BLaER1 (cell line): ENCODE results near the gene IMMP2L.

Experiments used
- H3K27ac ChIP-seq: shearing (Covaris generic); formaldehyde crosslinking; 2 replicates; pipeline ENCODE4 v1.8.1; 2022
- H3K27me3 ChIP-seq: shearing (Covaris generic); formaldehyde crosslinking; 2 replicates; pipeline ENCODE4 v1.8.1; 2022
- H3K36me3 ChIP-seq: shearing (Covaris generic); formaldehyde crosslinking; 2 replicates; pipeline ENCODE4 v1.8.1; 2022
- H3K4me1 ChIP-seq: shearing (Covaris generic); formaldehyde crosslinking; 2 replicates; pipeline ENCODE4 v1.8.1; 2022
- H3K4me2 ChIP-seq: shearing (Covaris generic); formaldehyde crosslinking; 2 replicates; pipeline ENCODE4 v1.8.1; 2022
- H3K4me3 ChIP-seq: shearing (Covaris generic); formaldehyde crosslinking; 2 replicates; pipeline ENCODE4 v1.8.1; 2022
- H3K9ac ChIP-seq: shearing (Covaris generic); formaldehyde crosslinking; 2 replicates; pipeline ENCODE4 v1.8.1; 2022
- H3K9me3 ChIP-seq: shearing (Covaris generic); formaldehyde crosslinking; 2 replicates; pipeline ENCODE4 v1.8.1; 2022
- H4K20me1 ChIP-seq: shearing (Covaris generic); formaldehyde crosslinking; 2 replicates; pipeline ENCODE4 v1.8.1; 2022
- Cebpa-rat ChIP-seq: shearing (Covaris generic); IDR thresholded peaks from 2 replicates; pipeline ENCODE4 v1.8.1; 2022

IMMP2L gene

GRCh38 chr7:111164442-111164841 lies 397.9 kb downstream of the IMMP2L start:
- no peak overlapping the region for H3K27ac ChIP-seq
- no peaks in the 10 kb centered on the region for H3K36me3 ChIP-seq
- H4K20me1 ChIP-seq: no peaks in the 10 kb centered on the region
- no peaks in the 10 kb centered on the region for H3K9me3 ChIP-seq
- no peak overlapping the region for H3K4me3 ChIP-seq
- no peaks in the 10 kb centered on the region for H3K27me3 ChIP-seq
- no peak overlapping the region for H3K4me2 ChIP-seq
- no peak for TF ChIP-seq Cebpa-rat
- H3K4me1 ChIP-seq: peaks cover 12% of the 10 kb centered on the region
- no peak overlapping the region for H3K9ac ChIP-seq

GRCh38 chr7:111162692-111163091 lies 399.6 kb downstream of the IMMP2L start:
- Histone ChIP-seq H3K4me2 (no peak overlapping the region), H3K4me3 (no peak overlapping the region), H3K9me3 (no peaks in the 10 kb centered on the region), H3K27ac (no peak overlapping the region), H3K36me3 (no peaks in the 10 kb centered on the region), H3K4me1 (peaks cover under 1% of the 10 kb centered on the region; the same call in 1 of the 2 replicates), H3K27me3 (no peaks in the 10 kb centered on the region), H4K20me1 (no peaks in the 10 kb centered on the region), H3K9ac (no peak overlapping the region)
- TF ChIP-seq Cebpa-rat: no peak

DNA sequence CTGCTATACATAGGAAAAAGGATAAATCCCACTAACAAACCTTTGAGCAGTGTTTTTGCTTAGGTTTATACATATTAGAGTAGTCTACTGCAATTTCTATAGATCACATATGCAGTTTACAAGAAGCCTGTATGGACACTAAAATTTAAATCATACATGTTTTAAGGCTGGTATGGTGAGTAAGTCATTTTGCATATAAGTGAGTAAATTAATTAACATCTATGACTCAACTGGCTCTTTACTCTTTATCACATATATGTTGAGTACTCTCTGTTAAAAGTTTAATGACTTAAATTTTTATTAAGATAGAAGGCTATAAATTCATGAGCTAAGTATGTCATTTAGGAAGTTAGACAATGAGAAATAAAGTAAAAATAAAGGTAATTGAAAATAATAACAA lies 402.0 kb downstream of the IMMP2L start:
- H3K36me3 ChIP-seq: no peaks in the 10 kb centered on the region
- no peaks in the 10 kb centered on the region for H3K9me3 ChIP-seq
- H3K27me3 ChIP-seq: no peaks in the 10 kb centered on the region
- H3K27ac ChIP-seq: no peak overlapping the region
- no peak overlapping the region for H3K9ac ChIP-seq
- no peaks in the 10 kb centered on the region for H3K4me1 ChIP-seq
- TF ChIP-seq Cebpa-rat: no peak
- no peaks in the 10 kb centered on the region for H4K20me1 ChIP-seq
- H3K4me3 ChIP-seq: no peak overlapping the region
- H3K4me2 ChIP-seq: no peak overlapping the region

DNA sequence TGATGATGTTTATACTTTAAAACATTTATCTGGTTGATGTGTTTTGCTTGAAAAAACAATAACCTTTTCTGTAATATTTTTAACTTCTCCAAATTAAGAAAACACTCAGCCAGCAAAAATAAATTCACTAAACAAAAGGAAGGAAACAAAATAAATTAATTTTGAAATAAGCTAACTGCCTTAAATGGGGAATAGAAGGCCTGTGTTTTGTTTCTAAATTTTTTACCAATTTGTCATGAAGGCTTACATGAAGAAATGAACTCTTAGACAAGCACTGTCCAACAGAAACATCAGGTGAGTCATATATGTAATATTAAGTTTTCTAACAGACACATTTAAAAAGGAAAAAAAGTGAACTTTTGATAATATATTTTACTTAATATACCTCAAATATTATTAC lies 402.9 kb downstream of the IMMP2L start:
- Histone ChIP-seq H3K27me3 (no peaks in the 10 kb centered on the region), H3K9me3 (no peaks in the 10 kb centered on the region), H4K20me1 (no peaks in the 10 kb centered on the region), H3K4me1 (no peaks in the 10 kb centered on the region), H3K4me2 (no peak overlapping the region), H3K27ac (no peak overlapping the region), H3K4me3 (no peak overlapping the region), H3K36me3 (no peaks in the 10 kb centered on the region), H3K9ac (no peak overlapping the region)
- TF ChIP-seq Cebpa-rat: no peak

- Histone ChIP-seq H3K4me1 (no peaks in the 10 kb centered on the region), H3K27ac (no peak overlapping the region), H3K27me3 (no peaks in the 10 kb centered on the region), H3K4me2 (no peak overlapping the region), H3K36me3 (no peaks in the 10 kb centered on the region), H4K20me1 (no peaks in the 10 kb centered on the region), H3K9ac (no peak overlapping the region), H3K9me3 (no peaks in the 10 kb centered on the region), H3K4me3 (no peak overlapping the region)
- no peak for TF ChIP-seq Cebpa-rat
Observed at GRCh38 chr7:111150709-111151108, 411.6 kb downstream of the IMMP2L start.

DNA sequence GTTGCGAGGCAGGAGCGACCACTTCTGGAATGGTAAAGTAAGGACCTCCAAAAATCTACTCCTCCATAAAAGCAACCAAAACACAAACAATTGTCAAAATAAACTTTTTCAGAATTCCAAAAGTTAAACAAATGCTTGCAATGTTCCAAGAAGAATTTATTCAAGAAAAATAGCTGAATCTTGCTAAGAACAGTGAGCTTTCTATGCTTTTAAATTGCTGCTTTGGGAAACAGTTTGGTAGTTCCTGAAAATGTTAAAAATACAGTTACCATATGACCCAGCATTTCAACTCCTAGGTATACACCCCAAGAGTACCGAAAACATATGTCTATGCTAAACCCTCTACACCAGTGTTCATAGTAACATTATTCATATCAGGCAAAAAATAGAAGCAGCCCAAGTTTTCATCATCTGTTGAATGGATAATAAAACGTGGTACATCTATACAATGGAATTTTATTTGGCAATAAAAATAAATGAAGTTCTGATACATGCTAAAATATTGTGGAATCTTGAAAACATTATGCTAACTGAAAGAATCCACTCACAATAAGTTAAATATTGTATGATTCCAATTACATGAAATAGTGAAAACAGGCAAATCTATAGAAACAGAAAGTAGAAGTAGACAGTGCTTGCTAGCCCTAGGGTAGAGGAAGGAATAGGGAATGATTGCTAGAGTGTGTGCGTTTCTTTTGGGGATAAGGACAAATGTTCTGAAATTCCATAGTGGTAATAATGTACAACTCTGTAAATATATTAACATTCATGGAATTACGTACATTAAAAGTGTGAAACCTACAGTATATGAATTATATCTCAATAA lies 414.4 kb downstream of the IMMP2L start:
- H4K20me1 ChIP-seq: no peaks in the 10 kb centered on the region
- H3K4me1 ChIP-seq: no peaks in the 10 kb centered on the region
- no peaks in the 10 kb centered on the region for H3K27me3 ChIP-seq
- H3K4me3 ChIP-seq: no peak overlapping the region
- no peak for TF ChIP-seq Cebpa-rat
- H3K9me3 ChIP-seq: no peaks in the 10 kb centered on the region
- no peak overlapping the region for H3K9ac ChIP-seq
- no peaks in the 10 kb centered on the region for H3K36me3 ChIP-seq
- no peak overlapping the region for H3K4me2 ChIP-seq
- H3K27ac ChIP-seq: no peak overlapping the region

DNA sequence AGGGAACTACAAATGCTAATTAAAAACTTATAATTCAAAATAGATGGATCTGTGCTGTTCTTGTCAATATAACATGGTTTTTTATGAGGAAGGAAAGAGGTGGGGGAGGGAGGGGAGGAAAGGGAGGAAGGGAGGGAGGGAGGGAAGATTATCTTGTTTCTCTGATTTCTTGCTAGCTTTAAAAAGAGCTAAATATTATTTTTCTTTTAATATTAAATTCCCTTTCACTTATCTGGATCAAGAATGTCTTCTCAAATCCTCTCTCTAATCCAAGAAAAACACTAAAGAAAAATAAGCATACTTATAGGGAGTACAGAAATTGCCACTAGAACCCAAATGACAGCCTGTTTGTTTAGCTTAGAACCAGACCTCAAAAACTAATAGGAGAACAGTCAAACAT lies 416.2 kb downstream of the IMMP2L start:
- Histone ChIP-seq H4K20me1 (no peaks in the 10 kb centered on the region), H3K4me1 (no peaks in the 10 kb centered on the region), H3K9ac (no peak overlapping the region), H3K36me3 (no peaks in the 10 kb centered on the region), H3K4me2 (no peak overlapping the region), H3K9me3 (no peaks in the 10 kb centered on the region), H3K27me3 (no peaks in the 10 kb centered on the region), H3K27ac (no peak overlapping the region), H3K4me3 (no peak overlapping the region)
- TF ChIP-seq Cebpa-rat: no peak

GRCh38 chr7:111145472-111145871 lies 416.8 kb downstream of the IMMP2L start:
- Histone ChIP-seq H3K4me3 (no peak overlapping the region), H3K4me1 (no peaks in the 10 kb centered on the region), H3K4me2 (no peak overlapping the region), H3K27ac (no peak overlapping the region), H3K27me3 (no peaks in the 10 kb centered on the region), H3K9ac (no peak overlapping the region), H3K36me3 (no peaks in the 10 kb centered on the region), H4K20me1 (no peaks in the 10 kb centered on the region), H3K9me3 (no peaks in the 10 kb centered on the region)
- no peak for TF ChIP-seq Cebpa-rat

- H3K4me3 ChIP-seq: no peak overlapping the region
- H3K9ac ChIP-seq: no peak overlapping the region
- H3K9me3 ChIP-seq: no peaks in the 10 kb centered on the region
- no peaks in the 10 kb centered on the region for H3K36me3 ChIP-seq
- H4K20me1 ChIP-seq: no peaks in the 10 kb centered on the region
- H3K4me2 ChIP-seq: no peak overlapping the region
- no peak overlapping the region for H3K27ac ChIP-seq
- no peak for TF ChIP-seq Cebpa-rat
- no peaks in the 10 kb centered on the region for H3K27me3 ChIP-seq
- peaks cover 12% of the 10 kb centered on the region for H3K4me1 ChIP-seq
Observed at GRCh38 chr7:111140091-111140865, 422.0 kb downstream of the IMMP2L start.

DNA sequence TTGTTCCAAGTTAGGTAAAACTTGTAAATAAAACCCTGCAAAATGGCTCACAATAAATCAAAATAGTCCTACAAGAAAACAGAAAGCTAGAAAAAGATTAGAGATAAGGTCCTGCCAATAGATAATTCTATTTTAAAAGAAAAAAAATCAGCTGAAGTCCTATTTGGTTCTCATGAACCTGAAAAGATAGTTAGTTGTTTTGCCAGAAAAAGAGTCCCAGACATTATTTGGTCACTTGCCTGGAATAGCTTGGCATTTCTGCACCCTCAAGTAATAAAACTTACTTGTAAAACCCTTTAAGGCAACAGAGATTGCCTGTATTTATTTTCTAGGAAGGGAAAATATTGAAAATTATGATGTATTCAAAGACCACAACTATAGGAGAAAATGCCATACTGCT lies 423.7 kb downstream of the IMMP2L start:
- no peak overlapping the region for H3K27ac ChIP-seq
- H3K4me3 ChIP-seq: no peak overlapping the region
- H3K9me3 ChIP-seq: no peaks in the 10 kb centered on the region
- H3K4me1 ChIP-seq: peaks cover 12% of the 10 kb centered on the region
- H4K20me1 ChIP-seq: no peaks in the 10 kb centered on the region
- H3K27me3 ChIP-seq: no peaks in the 10 kb centered on the region
- no peak for TF ChIP-seq Cebpa-rat
- peak overlapping the region; percentile 61 for H3K4me2 ChIP-seq
- no peaks in the 10 kb centered on the region for H3K36me3 ChIP-seq
- no peak overlapping the region for H3K9ac ChIP-seq
